GM21515 (cell line): ENCODE measurements around the gene HLCS.

Source experiments
- ATAC-seq: cut with Tn5 transposase; IDR thresholded peaks from one replicate; pipeline ENCODE4 v1.9.1; 2021; ENCODE audit not compliant: unreplicated experiment

HLCS gene

DNA sequence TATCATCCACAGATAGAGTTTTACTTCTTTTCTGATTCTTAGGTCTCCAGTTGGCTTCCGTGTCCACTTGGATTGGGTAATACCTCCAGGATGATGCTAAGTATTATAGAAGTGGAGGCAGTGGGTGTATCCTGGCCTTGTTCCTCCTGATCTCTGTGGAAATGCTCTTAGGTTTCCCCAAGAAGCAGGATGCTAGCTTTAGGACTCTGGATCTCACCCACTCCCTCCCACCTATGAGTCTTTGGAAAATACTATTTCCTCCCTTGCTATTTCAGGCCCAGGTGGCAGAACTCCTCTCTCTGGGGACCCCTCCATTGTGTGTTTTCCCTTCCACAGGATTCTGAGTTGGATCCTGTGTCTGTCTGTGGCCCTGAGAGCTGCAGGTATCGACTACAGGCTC lies 180.9 kb downstream of the HLCS start:
- no peak for ATAC-seq

GRCh38 chr21:36784947-36785346 lies 181.5 kb downstream of the HLCS start:
- no peak for ATAC-seq

DNA sequence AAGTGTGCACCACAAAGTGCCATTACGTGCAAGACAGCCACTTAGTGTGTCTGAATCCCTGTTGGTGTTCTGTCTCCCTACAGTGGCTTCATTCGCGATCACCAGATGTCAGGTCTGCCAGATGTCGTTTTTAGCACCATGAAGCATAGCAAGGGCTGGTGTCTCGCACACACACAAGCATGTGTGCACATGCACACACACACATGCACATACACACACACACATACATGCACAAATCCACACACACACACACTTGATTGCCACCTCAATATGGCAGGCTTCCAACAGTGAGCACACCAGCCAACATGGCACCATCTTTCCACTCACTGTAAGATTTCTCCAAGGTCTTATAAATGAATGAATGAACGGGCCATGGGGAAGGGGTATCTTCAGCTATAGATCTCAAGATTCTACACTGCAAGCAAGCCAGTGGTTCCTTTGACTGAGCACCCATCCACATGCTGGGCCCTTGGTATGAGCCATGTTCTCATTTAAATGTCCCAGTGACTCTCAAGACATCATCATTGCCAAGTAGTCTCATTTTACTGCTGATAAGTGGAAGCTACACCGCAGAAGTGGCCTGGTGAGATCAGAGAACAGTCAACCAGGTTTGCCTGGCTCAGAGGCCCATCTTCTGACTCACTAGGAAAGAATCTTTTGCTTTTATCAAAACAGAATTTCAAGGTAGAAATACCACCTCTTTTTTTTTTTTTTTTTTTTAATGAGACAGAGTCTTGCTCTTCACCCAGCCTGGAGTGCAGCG lies 182.7 kb downstream of the HLCS start:
- ATAC-seq, result no peak

DNA sequence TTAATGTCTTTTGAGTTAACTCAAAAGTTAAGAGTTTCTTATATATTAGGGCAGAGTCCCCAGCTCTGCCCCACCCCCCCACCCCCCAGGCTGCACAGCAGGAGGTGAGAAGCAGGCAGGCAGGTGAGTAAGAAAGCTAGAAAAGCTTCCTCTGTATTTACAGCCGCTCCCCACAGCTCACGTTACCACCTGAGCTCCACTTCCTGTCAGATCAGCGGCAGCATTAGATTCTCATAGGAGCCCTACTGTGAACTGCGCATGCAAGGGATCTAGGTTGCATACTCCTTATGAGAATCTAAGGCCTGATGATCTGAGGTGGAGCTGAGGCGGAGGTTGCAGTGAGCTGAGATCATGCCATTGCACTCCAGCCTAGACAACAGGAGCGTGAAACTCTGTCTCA lies 185.6 kb downstream of the HLCS start:
- no peak for ATAC-seq

DNA sequence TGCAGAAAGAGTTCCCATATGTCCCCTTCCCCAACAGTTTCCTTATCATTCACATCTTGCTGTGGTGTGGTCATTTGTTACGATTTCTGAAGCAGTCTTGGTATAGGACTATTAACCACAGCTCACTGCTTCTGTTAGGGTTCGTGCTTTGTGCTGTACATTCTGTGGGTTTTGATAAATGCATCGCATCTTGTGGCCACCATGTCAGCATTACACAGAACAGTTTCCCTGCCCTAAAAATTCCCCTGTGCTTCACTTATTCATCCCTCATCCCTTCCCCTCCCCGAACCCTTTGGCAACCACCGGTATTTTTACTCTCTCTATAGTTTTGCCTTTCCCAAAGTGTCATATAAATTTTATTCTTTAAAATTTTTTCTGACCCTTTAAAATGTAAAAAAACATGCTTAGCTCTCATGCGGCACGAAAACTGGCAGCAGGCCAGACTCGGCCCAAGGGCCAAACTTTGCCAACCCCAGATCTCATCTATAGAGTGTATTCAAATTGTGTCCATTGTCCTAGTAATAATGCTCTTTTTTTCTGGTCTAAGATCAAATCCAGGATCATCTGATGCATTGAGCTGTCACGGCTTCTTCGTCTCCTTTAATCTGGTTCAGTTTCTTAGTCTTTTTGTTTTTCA lies 189.4 kb downstream of the HLCS start:
- ATAC-seq, result no peak

DNA sequence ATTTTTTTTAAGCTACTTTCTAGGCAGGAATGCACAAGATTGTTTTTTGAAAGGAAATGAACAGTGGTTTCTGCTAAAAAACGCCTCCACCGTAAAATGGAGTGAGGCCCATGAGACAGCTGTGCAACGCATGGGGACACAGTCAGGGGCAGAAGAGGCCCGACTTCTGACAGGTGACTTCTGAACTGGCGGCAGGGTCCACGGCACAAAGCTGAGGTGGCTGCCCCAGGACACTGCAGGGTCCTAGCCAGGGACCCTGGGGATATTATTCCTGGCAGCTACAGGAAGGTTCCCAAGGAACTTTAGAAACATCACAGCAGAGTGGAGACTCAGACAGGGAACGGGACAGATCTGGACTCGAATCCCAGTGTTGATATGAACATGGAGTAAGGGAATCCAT lies 192.5 kb downstream of the HLCS start:
- no peak for ATAC-seq

DNA sequence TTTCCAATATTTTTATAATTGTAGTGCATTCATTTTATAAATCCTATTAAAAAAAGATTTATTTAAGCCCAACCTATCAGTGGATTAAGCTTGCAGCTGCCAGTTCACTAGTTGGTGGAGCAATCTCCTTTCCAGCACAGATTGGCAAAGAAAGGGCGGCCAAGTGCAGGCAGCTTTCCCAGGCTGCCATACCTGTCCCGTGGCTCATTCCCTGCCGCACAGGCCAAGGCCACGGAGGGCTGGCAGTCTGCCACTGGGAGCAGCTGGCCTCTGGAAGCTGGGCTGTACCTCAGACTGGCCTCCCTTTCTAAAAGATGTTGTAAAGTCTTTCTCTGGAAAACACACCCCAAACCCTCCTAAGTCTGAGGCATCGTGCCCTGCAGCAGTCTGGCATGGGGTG lies 193.4 kb downstream of the HLCS start:
- no peak for ATAC-seq

- ATAC-seq, result no peak
Measured at GRCh38 chr21:36769051-36769839, 197.2 kb downstream of the HLCS start.

- ATAC-seq, result no peak
Measured at GRCh38 chr21:36768496-36768895, 198.0 kb downstream of the HLCS start.

DNA sequence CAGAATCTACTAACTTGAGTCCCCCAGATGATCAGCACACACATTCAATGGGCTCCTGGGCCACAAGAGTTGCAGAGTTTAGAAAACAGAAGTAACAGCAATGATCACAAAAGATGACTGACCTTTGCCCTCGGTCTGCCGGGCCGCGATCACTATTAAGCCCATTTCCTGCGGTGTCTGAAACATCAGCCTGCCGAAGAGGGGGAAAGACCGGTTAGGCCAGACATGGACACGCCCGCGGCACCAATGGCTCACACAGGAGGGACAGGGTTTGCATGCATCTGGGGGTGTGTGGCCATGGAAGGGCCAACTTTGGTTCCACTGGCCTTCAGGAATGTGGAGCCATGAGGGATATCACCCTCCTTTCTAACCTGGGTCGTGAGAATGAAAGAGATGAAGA lies 199.4 kb downstream of the HLCS start:
- ATAC-seq, result no peak

DNA sequence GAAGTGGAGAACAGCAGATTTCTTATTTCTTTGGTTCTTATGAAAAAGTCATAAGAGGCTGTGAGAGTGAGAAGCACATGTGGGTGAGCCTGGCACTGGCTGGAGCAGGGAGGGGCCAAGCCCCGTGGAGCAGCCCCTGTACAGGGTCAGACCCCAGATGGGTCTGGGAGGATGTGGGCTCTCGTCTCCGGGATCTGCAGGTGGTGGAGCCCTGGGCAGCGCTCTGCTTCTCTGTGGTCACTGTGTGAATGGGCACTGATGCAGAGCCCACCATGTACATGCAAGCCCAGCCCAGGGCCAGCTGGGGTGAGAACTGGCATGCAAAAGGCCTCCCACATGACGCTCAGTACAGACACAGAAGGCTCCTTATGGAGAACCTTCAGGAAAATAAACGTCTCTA lies 200.0 kb downstream of the HLCS start:
- no peak for ATAC-seq

DNA sequence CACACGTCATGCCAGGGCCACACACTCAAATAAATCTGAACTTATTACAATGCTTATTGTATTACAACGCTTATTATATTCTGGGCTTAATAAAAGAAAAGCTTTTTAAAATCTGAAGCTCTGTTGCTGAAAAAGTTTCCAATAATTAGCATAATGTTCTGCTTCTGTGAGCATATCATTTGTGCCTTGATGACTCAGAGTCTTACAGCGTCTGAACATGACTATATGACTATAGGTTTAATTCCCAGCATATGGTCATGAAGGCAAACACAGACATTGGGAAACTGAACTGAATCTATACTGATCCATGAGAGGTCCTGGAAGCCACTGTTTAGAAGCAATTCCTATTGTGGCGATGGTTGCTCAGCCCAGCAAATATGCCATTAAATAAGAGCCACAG lies 201.2 kb downstream of the HLCS start:
- ATAC-seq, result no peak

- ATAC-seq, result no peak
Measured at GRCh38 chr21:36763305-36763704, 203.2 kb downstream of the HLCS start.

GRCh38 chr21:36762642-36763041 lies 203.8 kb downstream of the HLCS start:
- no peak for ATAC-seq

- ATAC-seq, result no peak
Measured at GRCh38 chr21:36761685-36762084, 204.8 kb downstream of the HLCS start.

DNA sequence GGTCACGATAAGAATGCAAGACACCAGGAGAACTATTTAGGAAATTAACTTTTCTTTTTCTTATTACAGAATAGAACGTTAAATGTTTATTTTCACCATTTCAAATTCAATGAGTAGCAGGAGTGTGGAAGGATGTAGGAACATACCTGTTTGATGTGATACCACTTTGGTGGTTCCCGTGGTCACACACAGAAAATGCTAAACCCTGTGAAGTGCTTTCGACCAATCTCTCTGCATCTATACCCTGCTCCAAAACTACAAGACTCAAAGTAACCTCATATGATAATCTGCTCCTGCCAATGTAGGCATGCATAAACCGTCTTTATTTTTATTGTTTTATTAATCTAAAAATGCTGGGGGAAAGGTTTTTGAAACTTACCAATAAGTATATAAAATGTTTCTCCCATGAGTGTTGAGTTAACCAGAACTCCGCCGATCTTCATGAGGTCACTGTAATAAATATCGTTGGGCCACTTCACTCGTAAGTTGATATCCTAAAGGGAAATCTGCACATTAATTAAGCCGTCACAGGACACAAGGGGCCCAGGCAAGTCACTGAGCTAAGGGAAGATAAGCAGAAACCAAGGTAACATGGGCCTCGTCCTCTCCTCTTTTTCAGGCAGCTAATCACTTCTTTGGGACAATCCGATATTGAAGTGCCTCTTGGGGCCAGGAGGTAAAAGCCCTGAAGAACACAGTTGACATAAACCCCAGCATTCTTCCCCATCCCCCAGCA lies 207.0 kb downstream of the HLCS start:
- ATAC-seq, result no peak

GRCh38 chr21:36757196-36757595 lies 209.3 kb downstream of the HLCS start:
- ATAC-seq, result no peak

DNA sequence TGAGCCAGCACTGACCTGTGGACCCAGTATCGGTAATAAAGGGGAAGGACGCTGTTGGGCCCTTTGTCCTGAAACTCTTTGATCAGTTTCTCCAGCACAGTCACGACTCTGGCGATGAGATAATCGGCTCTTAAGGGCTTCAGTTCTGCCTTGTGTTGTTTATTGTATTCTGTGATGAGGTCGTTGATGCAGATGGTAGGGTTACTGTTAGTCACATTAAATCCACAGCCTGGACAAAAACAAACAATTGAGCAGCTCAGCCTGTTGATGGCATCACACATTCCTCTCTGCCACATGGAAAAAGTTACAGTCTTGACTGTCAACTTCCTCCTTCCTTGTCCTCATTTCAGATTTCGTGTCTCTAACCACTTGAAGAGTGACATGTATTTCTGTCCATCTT lies 209.9 kb downstream of the HLCS start:
- no peak for ATAC-seq

DNA sequence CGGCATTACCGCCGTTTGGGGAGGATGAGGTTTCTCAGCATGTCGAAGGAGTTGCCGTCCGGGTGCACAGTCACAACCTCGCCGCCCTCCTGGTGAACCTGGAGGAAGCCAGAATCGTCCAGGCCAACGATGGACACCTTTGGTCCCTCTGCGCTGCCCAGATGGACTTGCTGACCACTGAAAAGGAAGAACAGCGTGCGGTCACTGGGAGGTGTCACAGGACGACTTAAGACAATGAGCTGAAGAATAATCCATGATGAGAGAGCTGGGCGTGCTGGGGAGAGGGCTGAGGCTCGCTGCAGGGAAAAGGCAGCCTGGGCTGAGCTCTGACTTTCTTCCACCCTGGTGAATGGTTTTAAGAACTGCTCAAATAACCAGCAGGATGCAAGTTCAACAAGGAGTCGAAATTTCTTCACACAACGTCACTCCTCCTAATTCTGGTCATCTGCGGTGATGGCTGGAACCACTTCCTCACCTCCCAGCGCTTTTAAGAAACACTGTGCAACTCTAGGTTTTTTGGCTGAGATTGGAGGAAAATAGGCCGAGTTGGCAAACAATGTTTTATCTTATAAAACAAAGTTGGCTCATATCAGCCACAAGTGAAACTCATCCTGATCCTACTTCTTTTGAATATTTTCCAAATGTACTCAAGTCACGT lies 212.1 kb downstream of the HLCS start:
- no peak for ATAC-seq

- no peak for ATAC-seq
Measured at GRCh38 chr21:36753556-36753955, 212.9 kb downstream of the HLCS start.

- no peak for ATAC-seq
Measured at GRCh38 chr21:36751383-36751782, 215.1 kb downstream of the HLCS start.
